ES-I3 (cell line): ENCODE results near the gene ATP9A.

Experiments used
- H3K36me3 ChIP-seq: 2 replicates; pipeline ENCODE4 v1.6.1; 2013; ENCODE audit warnings: mild to moderate bottlenecking, low read length, control low read depth, moderate library complexity; ENCODE audit not compliant: insufficient read depth
- H3K4me1 ChIP-seq: 2 replicates; pipeline ENCODE4 v1.6.1; 2013; ENCODE audit warnings: mild to moderate bottlenecking, control low read depth, low read length; ENCODE audit not compliant: insufficient read depth
- H3K9ac ChIP-seq: 2 replicates; pipeline ENCODE4 v1.6.1; 2013; ENCODE audit warnings: low read depth, mild to moderate bottlenecking, low read length, moderate library complexity
- H3K9me3 ChIP-seq: 2 replicates; pipeline ENCODE4 v1.6.1; 2013; ENCODE audit warnings: mild to moderate bottlenecking, low read length, moderate library complexity; ENCODE audit not compliant: control insufficient read depth, insufficient read depth

The ATP9A gene

GRCh38 chr20:51643390-51643789, 124.8 kb downstream of the ATP9A start:
- Histone ChIP-seq H3K4me1 (no peaks in the 10 kb centered on the region), H3K9ac (no peak overlapping the region), H3K36me3 (no peaks in the 10 kb centered on the region)

DNA sequence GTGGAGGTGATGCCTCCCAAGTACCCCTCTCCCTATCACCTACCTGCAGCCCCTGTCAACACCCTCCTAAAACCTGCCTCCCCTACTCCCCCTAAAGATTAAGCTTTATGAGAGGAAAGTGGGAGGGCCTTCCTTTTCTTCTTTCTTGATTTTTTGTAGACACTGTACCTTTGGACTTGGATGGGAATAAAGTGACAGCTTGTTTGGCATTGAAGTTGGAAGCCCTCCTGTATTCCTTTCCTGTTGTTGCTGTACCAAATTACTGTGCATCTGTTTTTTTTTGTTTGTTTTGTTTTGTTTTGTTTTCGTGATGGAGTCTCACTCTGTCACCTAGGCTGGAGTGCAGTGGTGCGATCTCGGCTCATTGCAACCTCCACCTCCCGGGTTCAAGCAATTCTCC, 126.3 kb downstream of the ATP9A start:
- H3K4me1 ChIP-seq: no peaks in the 10 kb centered on the region
- no peaks in the 10 kb centered on the region for H3K36me3 ChIP-seq
- H3K9me3 ChIP-seq: no peaks in the 10 kb centered on the region
- no peak overlapping the region for H3K9ac ChIP-seq

More at GRCh38 chr20:51643390-51643789, 124.8 kb downstream of the ATP9A start:
- H3K9me3 ChIP-seq: no peaks in the 10 kb centered on the region

DNA sequence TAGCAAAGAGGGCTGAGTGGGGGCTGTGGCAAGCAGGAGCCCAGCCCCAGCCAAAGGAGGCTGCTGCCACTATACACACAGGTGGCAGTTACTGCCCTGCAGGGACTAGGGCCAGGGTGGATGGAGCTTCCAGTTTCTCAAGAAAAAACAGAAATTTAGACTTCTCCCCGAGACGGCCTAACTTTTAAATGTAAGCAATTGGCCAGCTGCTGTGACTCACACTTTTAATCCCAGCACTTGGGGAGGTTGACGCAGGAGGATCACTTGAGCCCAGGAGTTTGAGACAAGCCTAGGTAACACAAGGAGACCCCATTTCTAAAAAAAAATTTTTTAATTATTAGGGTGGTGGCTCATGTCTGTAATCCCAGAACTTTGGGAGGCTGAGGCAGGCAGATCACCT, 127.4 kb downstream of the ATP9A start:
- Histone ChIP-seq H3K9ac (no peak overlapping the region), H3K9me3 (no peaks in the 10 kb centered on the region), H3K36me3 (no peaks in the 10 kb centered on the region), H3K4me1 (no peaks in the 10 kb centered on the region)

GRCh38 chr20:51639206-51639832, 128.9 kb downstream of the ATP9A start:
- no peaks in the 10 kb centered on the region for H3K9me3 ChIP-seq
- no peaks in the 10 kb centered on the region for H3K4me1 ChIP-seq
- H3K9ac ChIP-seq: no peak overlapping the region
- no peaks in the 10 kb centered on the region for H3K36me3 ChIP-seq

DNA sequence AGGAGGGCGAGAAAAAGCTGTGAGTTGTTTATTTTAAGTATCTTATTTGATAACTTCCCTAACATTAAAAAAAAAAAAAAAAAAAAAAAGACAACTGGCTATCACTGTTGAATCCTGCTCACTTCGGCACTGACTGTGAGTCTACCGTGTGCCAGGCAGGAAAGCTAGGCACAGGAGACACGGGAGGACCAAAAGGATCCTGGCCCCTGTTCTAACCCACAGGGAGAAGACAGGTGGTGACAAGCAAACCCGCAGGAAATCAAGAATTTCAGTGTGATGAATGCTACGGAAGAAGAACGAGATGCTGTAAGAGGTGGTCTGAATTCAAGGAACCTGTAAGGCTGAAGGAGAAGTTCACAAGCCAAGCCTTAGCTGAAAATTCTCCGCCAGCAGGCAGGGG, 130.9 kb downstream of the ATP9A start:
- H3K36me3 ChIP-seq: no peaks in the 10 kb centered on the region
- H3K9ac ChIP-seq: no peak overlapping the region
- H3K4me1 ChIP-seq: no peaks in the 10 kb centered on the region
- H3K9me3 ChIP-seq: no peaks in the 10 kb centered on the region

DNA sequence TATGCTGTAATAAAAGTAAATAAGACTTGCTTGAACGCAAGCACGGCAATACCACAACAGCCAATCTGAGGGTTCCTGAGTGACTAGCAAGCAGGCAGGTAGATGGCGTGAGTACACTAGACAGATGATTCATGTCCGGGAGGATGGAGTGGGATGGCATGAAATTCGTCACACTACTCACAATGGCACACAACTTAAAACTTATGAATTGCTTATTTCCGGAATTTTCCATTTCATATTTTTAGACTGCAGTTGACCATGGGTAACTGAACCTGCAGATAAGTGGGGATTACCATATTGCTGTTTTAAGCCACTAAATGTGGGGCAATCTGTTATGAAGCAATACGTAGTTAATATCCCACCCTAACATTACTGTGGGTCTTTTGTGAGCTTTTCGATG, 132.1 kb downstream of the ATP9A start:
- Histone ChIP-seq H3K9ac (no peak overlapping the region), H3K9me3 (no peaks in the 10 kb centered on the region), H3K4me1 (no peaks in the 10 kb centered on the region), H3K36me3 (no peaks in the 10 kb centered on the region)

DNA sequence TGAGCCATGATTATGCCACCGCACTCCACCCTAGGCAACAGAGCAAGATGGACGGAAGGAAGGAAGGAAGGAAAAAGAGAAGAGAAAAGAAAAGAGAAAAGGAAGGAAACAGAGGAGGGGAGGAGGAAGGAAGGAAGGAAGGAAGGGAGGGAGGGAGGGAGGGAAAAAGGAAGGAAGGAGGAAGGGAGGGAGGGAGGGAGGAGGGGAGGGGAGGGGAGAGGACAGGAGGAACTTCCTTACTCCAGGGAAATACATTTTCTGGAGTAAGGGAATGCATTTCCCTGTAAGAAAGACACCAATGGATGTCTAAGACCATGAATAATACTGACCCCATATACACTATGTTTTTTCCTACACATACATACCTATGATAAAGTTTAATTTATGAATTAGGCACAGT, 132.5 kb downstream of the ATP9A start:
- Histone ChIP-seq H3K9ac (no peak overlapping the region), H3K4me1 (no peaks in the 10 kb centered on the region), H3K9me3 (no peaks in the 10 kb centered on the region), H3K36me3 (no peaks in the 10 kb centered on the region)

DNA sequence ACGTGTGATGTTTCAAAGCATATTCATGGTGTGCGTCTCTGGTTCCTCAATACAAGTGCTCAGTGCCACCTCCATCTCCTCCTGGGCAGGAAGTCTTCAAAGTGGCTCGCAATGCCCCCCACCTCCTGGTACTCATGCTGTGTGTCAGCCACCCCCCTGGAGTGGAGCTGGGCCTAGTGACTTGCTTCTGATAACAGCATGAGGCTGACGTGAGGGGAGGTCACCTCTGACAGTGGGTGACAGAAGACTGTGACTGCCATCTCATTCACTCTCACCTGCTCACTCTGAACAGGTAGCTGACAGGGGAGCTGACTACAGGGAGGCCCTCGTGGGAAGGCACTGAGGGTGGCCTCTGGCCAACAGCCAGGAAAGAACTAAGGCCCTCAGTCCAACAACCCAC, 133.3 kb downstream of the ATP9A start:
- H3K4me1 ChIP-seq: no peaks in the 10 kb centered on the region
- no peak overlapping the region for H3K9ac ChIP-seq
- H3K36me3 ChIP-seq: no peaks in the 10 kb centered on the region
- no peaks in the 10 kb centered on the region for H3K9me3 ChIP-seq

GRCh38 chr20:51634257-51634656, 133.9 kb downstream of the ATP9A start:
- Histone ChIP-seq H3K9ac (no peak overlapping the region), H3K4me1 (no peaks in the 10 kb centered on the region), H3K9me3 (no peaks in the 10 kb centered on the region), H3K36me3 (no peaks in the 10 kb centered on the region)

- no peak overlapping the region for H3K9ac ChIP-seq
- H3K9me3 ChIP-seq: no peaks in the 10 kb centered on the region
- H3K4me1 ChIP-seq: no peaks in the 10 kb centered on the region
- H3K36me3 ChIP-seq: no peaks in the 10 kb centered on the region
Observed at GRCh38 chr20:51633430-51633829, 134.8 kb downstream of the ATP9A start.

DNA sequence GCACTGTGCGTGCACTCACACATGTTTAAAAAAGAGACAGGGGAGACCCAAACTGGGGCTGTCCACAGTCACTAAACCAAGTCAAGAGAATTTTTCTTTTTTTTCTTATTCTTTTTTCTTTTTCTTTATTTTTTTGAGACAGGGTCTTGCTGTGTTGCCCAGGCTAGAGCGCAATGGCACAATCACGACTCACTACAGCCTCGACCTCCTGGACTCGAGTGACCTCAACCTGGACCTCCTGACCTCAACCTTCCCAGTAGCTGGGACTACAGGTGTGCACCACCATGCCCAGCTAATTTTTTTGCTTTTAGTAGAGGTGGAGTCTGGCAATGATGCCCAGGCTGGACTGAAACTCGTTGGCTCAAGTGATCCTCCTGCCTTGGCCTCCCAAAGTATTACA, 136.2 kb downstream of the ATP9A start:
- no peaks in the 10 kb centered on the region for H3K36me3 ChIP-seq
- H3K9ac ChIP-seq: no peak overlapping the region

GRCh38 chr20:51631011-51631950, 136.9 kb downstream of the ATP9A start:
- Histone ChIP-seq H3K9me3 (no peaks in the 10 kb centered on the region), H3K9ac (no peak overlapping the region), H3K36me3 (no peaks in the 10 kb centered on the region), H3K4me1 (no peaks in the 10 kb centered on the region)

More for the DNA sequence above, 136.2 kb downstream of the ATP9A start:
- no peaks in the 10 kb centered on the region for H3K9me3 ChIP-seq
- no peaks in the 10 kb centered on the region for H3K4me1 ChIP-seq

DNA sequence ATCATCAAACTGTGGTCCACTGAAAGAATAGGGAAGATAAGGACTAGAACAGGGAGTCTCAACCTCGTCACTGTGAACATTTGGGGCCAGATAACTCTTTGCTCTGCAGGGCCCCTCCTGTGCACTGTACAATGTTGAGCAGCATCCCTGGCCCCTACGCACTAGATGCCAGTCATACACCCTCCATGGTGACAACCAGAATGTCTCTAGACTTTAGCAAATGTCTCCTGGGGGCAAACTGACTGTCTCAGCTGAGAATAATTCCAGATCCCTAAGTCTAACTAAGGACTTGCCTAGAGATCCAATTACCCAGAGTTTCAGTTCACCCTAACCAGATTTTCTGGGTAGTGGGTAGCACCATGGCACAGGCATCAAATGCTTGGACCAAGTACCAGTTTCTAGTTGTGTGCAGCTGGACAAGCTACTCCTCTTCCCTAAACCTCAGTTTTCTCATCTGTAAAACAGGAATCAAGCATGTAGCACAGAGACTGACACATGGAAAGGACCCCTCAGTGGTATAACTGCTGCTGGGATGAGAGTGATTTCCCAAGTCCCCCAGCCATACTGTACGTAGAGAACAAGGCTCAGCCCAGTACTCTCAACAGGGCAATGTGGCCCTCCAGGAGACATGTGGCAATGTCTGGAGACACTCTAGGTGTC, 138.7 kb downstream of the ATP9A start:
- Histone ChIP-seq H3K4me1 (no peaks in the 10 kb centered on the region), H3K36me3 (no peaks in the 10 kb centered on the region), H3K9ac (no peak overlapping the region), H3K9me3 (no peaks in the 10 kb centered on the region)

DNA sequence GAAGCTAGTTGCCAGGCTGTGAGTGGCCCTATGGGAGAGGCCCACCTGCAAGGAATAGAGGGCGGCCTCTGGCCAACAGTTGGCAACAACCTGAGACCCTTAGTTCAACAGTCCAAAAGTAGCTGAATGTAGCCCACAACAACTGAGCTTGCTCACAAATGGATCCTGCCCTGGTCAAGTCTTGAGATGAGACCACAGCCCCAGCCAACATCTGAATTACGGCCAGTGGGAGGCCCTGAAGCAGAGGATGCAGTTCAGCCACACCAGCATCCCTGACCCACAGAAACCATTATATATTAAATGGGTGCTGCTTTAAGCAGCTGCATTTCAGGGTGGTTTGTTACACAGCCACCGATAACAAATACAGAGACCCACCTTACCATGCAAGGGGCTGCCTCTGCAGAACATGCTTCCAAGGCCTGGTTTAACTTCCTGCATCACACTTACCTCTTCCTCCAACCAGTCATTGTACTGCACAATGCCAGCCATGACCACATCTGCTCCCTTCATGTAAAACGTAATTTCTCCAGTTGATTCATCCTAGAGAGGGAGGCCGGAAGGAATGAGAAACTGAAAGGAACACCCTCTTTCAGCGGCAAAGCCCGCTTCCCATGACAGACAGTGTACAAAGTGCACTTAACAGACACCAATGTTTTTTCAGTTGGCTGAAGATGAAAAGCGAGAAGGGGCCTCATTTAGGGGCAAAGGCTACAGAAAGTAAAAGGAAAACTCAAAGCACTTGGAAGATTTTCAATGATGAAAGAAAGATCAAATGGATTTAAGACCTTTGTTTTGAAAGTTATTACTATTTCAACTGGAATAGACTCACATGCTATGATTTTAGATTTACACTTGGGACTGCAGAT, 139.4 kb downstream of the ATP9A start:
- no peaks in the 10 kb centered on the region for H3K36me3 ChIP-seq
- H3K9me3 ChIP-seq: no peaks in the 10 kb centered on the region
- H3K9ac ChIP-seq: no peak overlapping the region
- H3K4me1 ChIP-seq: no peaks in the 10 kb centered on the region
